H1 (cell line): Measurements from ENCODE around the gene ENOPH1.

Experiments
- CTCF ChIP-seq, 3 experiments: IDR thresholded peaks; 1 replicate in 2 of 3; 2 replicates in 1 of 3; pipeline versions ENCODE4 v1.5.1 to v1.6.1; 2011; ENCODE audit warnings: low read length in 3 of 3, mild to moderate bottlenecking in 3 of 3, inconsistent platforms in 2 of 3, low read depth in 1 of 3, moderate library complexity in 1 of 3; ENCODE audit not compliant: insufficient read depth in 1 of 3; ENCODE audit errors: control extremely low read depth in 1 of 3
- HDAC6 ChIP-seq: IDR thresholded peaks from one replicate; pipeline ENCODE4 v1.7.1; 2012; ENCODE audit warnings: low read depth, mild to moderate bottlenecking, inconsistent platforms, low read length, moderate library complexity
- KDM1A ChIP-seq: fragments of 200-600, 300-600 bp; sonication (generic); IDR thresholded peaks from 2 replicates; pipeline ENCODE4 v1.7.1; 2016; ENCODE audit warnings: mild to moderate bottlenecking, low read length, borderline replicate concordance
- POLR2A ChIP-seq, 2 experiments: IDR thresholded peaks; 1 replicate in 1 of 2; 2 replicates in 1 of 2; pipeline ENCODE4 v1.6.1; 2011; ENCODE audit warnings: low read depth in 2 of 2, low read length in 2 of 2, mild to moderate bottlenecking in 2 of 2; ENCODE audit errors: control extremely low read depth in 1 of 2
- POLR2AphosphoS5 ChIP-seq: IDR thresholded peaks from 2 replicates; pipeline ENCODE4 v1.6.1; 2011; ENCODE audit warnings: low read depth, low read length
- SIN3A ChIP-seq, 2 experiments: IDR thresholded peaks in 1 of 2; conservative IDR thresholded peaks in 1 of 2; 2 replicates each; pipeline ENCODE4 v1.6.1; 2011 to 2012; ENCODE audit warnings: low read length in 2 of 2, improper control_type of control experiment in 1 of 2, low read depth in 1 of 2, mild to moderate bottlenecking in 1 of 2
- TAF1 ChIP-seq: IDR thresholded peaks from 2 replicates; pipeline ENCODE4 v1.6.1; 2011; ENCODE audit warnings: mild to moderate bottlenecking, low read depth, low read length

- TF ChIP-seq CTCF (IDR thresholded peaks at IDR 0.05; ENCODE audit: control extremely low read depth in 1 of 3, insufficient read depth in 1 of 3, low read depth in 1 of 3, low read length in 3 of 3) (peak in 2 of 3 experiments; percentile 2 to 14; a peak in 2 of 4 replicates), HDAC6 (no peak), SIN3A (conservative IDR thresholded peaks at IDR 0.05 in 1 of 2, IDR thresholded peaks at IDR 0.05 in 1 of 2; ENCODE audit: low read depth in 1 of 2, low read length in 2 of 2) (no peak), POLR2AphosphoS5 (no peak), KDM1A (no peak), TAF1 (no peak), POLR2A (IDR thresholded peaks at IDR 0.05; ENCODE audit: control extremely low read depth in 1 of 2, low read depth in 2 of 2, low read length in 2 of 2) (no peak)
Observed at GRCh38 chr4:82388405-82388804, 42.0 kb upstream of the ENOPH1 start.
